NCI-H446 (cell line): ENCODE data around the gene HRNR.
A peak's percentile ranks its signal among the peaks of the same experiment; 100 is the strongest.

Experiments
- DNase-seq, 2 experiments: peaks; one replicate each; lab custom pipeline; 2025; lab: John Stamatoyannopoulos, UW

Gene HRNR

GRCh38 chr1:152188673-152189591, 35.1 kb downstream of the HRNR start:
- peak; percentile 19 to 67 for DNase-seq

- DNase-seq = no peak
Measured at GRCh38 chr1:152186556-152187285, 37.3 kb downstream of the HRNR start.

GRCh38 chr1:152185544-152186391, 38.2 kb downstream of the HRNR start:
- peak; percentile 19 to 73 for DNase-seq

- peak in 1 of 2 experiments; percentile 22 for DNase-seq
Measured at GRCh38 chr1:152182944-152183361, 41.0 kb downstream of the HRNR start.

- peak in 1 of 2 experiments; percentile 20 for DNase-seq
Measured at GRCh38 chr1:152182431-152182830, 41.6 kb downstream of the HRNR start.

- no peak for DNase-seq
Measured at GRCh38 chr1:152179566-152179965, 44.4 kb downstream of the HRNR start.

- no peak for DNase-seq
Measured at GRCh38 chr1:152170287-152170905, 53.6 kb downstream of the HRNR start.

- no peak for DNase-seq
Measured at GRCh38 chr1:152169366-152170025, 54.5 kb downstream of the HRNR start.

GRCh38 chr1:152168535-152168868, 55.5 kb downstream of the HRNR start:
- DNase-seq = no peak

- no peak for DNase-seq
Measured at GRCh38 chr1:152167835-152168534, 56.0 kb downstream of the HRNR start.

- no peak for DNase-seq
Measured at GRCh38 chr1:152166966-152167365, 57.0 kb downstream of the HRNR start.

GRCh38 chr1:152165286-152166077, 58.5 kb downstream of the HRNR start:
- no peak for DNase-seq

GRCh38 chr1:152164517-152165136, 59.4 kb downstream of the HRNR start:
- DNase-seq = no peak

- DNase-seq = no peak
Measured at GRCh38 chr1:152162792-152163463, 61.1 kb downstream of the HRNR start.
